ENCODE results near the gene PHLDA2.

- TF ChIP-seq, protein P1, sequence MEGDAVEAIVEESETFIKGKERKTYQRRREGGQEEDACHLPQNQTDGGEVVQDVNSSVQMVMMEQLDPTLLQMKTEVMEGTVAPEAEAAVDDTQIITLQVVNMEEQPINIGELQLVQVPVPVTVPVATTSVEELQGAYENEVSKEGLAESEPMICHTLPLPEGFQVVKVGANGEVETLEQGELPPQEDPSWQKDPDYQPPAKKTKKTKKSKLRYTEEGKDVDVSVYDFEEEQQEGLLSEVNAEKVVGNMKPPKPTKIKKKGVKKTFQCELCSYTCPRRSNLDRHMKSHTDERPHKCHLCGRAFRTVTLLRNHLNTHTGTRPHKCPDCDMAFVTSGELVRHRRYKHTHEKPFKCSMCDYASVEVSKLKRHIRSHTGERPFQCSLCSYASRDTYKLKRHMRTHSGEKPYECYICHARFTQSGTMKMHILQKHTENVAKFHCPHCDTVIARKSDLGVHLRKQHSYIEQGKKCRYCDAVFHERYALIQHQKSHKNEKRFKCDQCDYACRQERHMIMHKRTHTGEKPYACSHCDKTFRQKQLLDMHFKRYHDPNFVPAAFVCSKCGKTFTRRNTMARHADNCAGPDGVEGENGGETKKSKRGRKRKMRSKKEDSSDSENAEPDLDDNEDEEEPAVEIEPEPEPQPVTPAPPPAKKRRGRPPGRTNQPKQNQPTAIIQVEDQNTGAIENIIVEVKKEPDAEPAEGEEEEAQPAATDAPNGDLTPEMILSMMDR (IDR thresholded peaks at IDR 0.05), result no peak
- no peak for TF ChIP-seq POLR2A (IDR thresholded peaks at IDR 0.05)
Observed at GRCh38 chr11:2899080-2899783, 30.0 kb downstream of the PHLDA2 start.
